NB4 (cell line): Measurements from ENCODE around the gene RANGAP1.

ENCODE experiments used
- TF ChIP-seq, protein P1 (sequence below): IDR thresholded peaks from 2 replicates; pipeline ENCODE4 v1.6.1; 2011; ENCODE audit warnings: low read depth, low read length
- TF ChIP-seq, protein P2 (sequence below): IDR thresholded peaks from one replicate; pipeline ENCODE4 v1.5.1; 2012; ENCODE audit warnings: low read depth, low read length

DNA sequence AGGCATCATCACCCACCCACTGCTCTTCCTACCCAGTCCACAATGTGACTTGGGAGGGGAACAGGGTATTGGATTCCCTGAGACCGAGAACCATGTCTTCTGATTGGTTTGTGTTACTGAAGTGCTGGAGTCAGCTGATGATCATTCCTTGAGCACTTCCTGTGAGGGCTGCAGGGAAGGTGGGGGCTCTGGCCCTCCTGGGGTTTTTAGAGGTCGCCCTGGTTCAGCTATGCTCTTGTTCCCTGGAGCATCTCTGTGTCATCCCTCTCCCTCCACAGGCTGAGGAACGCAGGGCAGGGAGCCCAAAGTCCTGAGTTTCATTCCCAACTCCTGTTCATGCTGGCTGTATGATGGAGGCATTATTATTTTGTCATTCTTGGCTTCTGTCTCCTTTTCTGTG is 22.1 kb upstream of the RANGAP1 start:
- TF ChIP-seq, protein P1, sequence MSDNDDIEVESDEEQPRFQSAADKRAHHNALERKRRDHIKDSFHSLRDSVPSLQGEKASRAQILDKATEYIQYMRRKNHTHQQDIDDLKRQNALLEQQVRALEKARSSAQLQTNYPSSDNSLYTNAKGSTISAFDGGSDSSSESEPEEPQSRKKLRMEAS, result no peak
- TF ChIP-seq, protein P2, sequence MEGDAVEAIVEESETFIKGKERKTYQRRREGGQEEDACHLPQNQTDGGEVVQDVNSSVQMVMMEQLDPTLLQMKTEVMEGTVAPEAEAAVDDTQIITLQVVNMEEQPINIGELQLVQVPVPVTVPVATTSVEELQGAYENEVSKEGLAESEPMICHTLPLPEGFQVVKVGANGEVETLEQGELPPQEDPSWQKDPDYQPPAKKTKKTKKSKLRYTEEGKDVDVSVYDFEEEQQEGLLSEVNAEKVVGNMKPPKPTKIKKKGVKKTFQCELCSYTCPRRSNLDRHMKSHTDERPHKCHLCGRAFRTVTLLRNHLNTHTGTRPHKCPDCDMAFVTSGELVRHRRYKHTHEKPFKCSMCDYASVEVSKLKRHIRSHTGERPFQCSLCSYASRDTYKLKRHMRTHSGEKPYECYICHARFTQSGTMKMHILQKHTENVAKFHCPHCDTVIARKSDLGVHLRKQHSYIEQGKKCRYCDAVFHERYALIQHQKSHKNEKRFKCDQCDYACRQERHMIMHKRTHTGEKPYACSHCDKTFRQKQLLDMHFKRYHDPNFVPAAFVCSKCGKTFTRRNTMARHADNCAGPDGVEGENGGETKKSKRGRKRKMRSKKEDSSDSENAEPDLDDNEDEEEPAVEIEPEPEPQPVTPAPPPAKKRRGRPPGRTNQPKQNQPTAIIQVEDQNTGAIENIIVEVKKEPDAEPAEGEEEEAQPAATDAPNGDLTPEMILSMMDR, result no peak
